Natural killer cell (primary cell): ENCODE results near the gene PCDHGB5. TPM values are rescaled to one million over a fixed set of nuclear protein-coding genes. Genes with fewer than 3 reads are reported as not detected.
"Not testable (repeated sequence)": the region's sequence is repeated elsewhere in the genome, so short reads cannot be mapped to it uniquely, and the experiment has no call there.

Source experiments
- ATAC-seq, 3 donors: fragments of 150-1000 bp in 2 of 3; fragments of 200-7000 bp in 1 of 3; cut with Tn5 transposase; 1 replicate in 1 of 3; 2 replicates in 2 of 3; pipeline ENCODE4 v1.10.0; 2021; ENCODE audit warnings: mild to moderate bottlenecking in 2 of 3, moderate library complexity in 2 of 3
- DNase-seq, 2 donors: peaks; one replicate each; pipeline versions ENCODE4 v3.0.0 to v3.0.0-alpha.2; 2013 to 2021; ENCODE audit warnings: mixed read lengths in 1 of 2
- H3K27ac ChIP-seq: one replicate; pipeline ENCODE4 v1.5.1; 2013; ENCODE audit warnings: mild to moderate bottlenecking, low read length
- H3K27me3 ChIP-seq: one replicate; pipeline ENCODE4 v1.6.1; 2013; ENCODE audit warnings: low read length; ENCODE audit not compliant: control insufficient read depth, insufficient read depth
- H3K36me3 ChIP-seq: one replicate; pipeline ENCODE4 v1.6.1; 2013; ENCODE audit warnings: low read length; ENCODE audit not compliant: control insufficient read depth, insufficient read depth
- H3K4me1 ChIP-seq: one replicate; pipeline ENCODE4 v1.6.1; 2013; ENCODE audit warnings: low read length; ENCODE audit not compliant: control insufficient read depth, insufficient read depth
- H3K4me3 ChIP-seq: one replicate; pipeline ENCODE4 v1.5.1; 2013; ENCODE audit warnings: low read length
- H3K9me3 ChIP-seq: one replicate; pipeline ENCODE4 v1.6.1; 2013; ENCODE audit warnings: low read length; ENCODE audit not compliant: control insufficient read depth, insufficient read depth
- H3K27ac Mint-ChIP-seq, 2 donors: one replicate each; pipeline ENCODE4 v1.8.0; 2022; ENCODE audit warnings: mild to moderate bottlenecking in 2 of 2, mixed read lengths in 2 of 2, moderate library complexity in 1 of 2
- H3K27me3 Mint-ChIP-seq, 2 donors: one replicate each; pipeline ENCODE4 v1.8.0; 2022; ENCODE audit warnings: low read depth in 2 of 2, mixed read lengths in 2 of 2
- H3K36me3 Mint-ChIP-seq: one replicate; pipeline ENCODE4 v1.8.0; 2022; ENCODE audit warnings: mixed read lengths
- H3K4me1 Mint-ChIP-seq, 2 donors: one replicate each; pipeline ENCODE4 v1.8.0; 2022; ENCODE audit warnings: mixed read lengths in 2 of 2
- H3K4me3 Mint-ChIP-seq: one replicate; pipeline ENCODE4 v1.8.0; 2022; ENCODE audit warnings: mild to moderate bottlenecking, moderate library complexity, mixed read lengths
- H3K9me3 Mint-ChIP-seq, 2 donors: one replicate each; pipeline ENCODE4 v1.8.0; 2022; ENCODE audit warnings: mixed read lengths in 2 of 2
- WGBS: methylation state at CpG from one replicate; pipeline ENCODE4 v1.1.7; 2013; ENCODE audit warnings: missing lambda C conversion rate; ENCODE audit not compliant: insufficient coverage; 5-methylcytosine and 5-hydroxymethylcytosine counted together
- intact Hi-C: fragments of 100-400 bp; cut with micrococcal nuclease; formaldehyde crosslinking; loops from one replicate; pipeline ENCODE4 v1.14.2; 2022
- total RNA-seq, 4 donors: library from RNA; stranded (reverse); fragments of 120-200 nt in 1 of 4; gene quantifications; one replicate each; pipeline versions ENCODE4 v1.2.3 to v1.2.4, GENCODE V29; 2013 to 2022
- TF ChIP-seq, protein P1 (sequence below): fragments of 200-600 bp; IDR thresholded peaks from one replicate; pipeline ENCODE4 v1.8.0; 2022; ENCODE audit warnings: antibody characterized with exemption

The PCDHGB5 gene
- total RNA-seq, 3 donors from 2014 or later (not counting 1 experiment from before 2014, with no cell fraction given) = 1.3 to 4.2 (median 3.1) TPM

DNA sequence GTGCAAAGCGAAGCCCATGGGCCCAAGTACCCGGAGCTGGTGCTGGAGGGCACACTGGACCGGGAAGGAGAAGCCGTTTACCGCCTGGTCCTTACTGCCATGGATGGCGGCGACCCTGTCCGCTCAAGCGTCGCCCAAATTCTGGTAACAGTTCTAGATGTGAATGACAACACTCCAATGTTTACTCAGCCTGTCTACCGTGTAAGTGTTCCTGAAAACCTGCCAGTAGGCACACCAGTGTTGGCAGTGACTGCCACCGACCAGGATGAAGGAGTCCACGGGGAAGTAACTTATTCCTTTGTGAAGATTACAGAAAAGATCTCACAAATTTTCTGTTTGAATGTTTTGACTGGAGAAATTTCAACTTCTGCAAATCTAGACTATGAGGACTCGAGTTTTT lies 23.1 kb upstream of the PCDHGB5 start:
- Histone ChIP-seq H3K9me3 (peaks cover 42% of the 10 kb centered on the region), H3K27ac (no peak overlapping the region), H3K4me3 (no peak overlapping the region), H3K27me3 (peaks cover 44% of the 10 kb centered on the region), H3K36me3 (no peaks in the 10 kb centered on the region), H3K4me1 (no peaks in the 10 kb centered on the region)
- WGBS = 61% methylated on average over 14 of the region's 14 CpGs
- Mint-ChIP-seq H3K9me3 (no peaks in the 10 kb centered on the region), H3K27me3 (peaks cover 45 to 62% of the 10 kb centered on the region in 2 donors), H3K4me3 (no peak overlapping the region), H3K4me1 (peaks cover 4 to 7% of the 10 kb centered on the region in 2 donors), H3K27ac (no peak overlapping the region), H3K36me3 (no peaks in the 10 kb centered on the region)
- ATAC-seq (no peak), DNase-seq (no peak)
- TF ChIP-seq, protein P1, sequence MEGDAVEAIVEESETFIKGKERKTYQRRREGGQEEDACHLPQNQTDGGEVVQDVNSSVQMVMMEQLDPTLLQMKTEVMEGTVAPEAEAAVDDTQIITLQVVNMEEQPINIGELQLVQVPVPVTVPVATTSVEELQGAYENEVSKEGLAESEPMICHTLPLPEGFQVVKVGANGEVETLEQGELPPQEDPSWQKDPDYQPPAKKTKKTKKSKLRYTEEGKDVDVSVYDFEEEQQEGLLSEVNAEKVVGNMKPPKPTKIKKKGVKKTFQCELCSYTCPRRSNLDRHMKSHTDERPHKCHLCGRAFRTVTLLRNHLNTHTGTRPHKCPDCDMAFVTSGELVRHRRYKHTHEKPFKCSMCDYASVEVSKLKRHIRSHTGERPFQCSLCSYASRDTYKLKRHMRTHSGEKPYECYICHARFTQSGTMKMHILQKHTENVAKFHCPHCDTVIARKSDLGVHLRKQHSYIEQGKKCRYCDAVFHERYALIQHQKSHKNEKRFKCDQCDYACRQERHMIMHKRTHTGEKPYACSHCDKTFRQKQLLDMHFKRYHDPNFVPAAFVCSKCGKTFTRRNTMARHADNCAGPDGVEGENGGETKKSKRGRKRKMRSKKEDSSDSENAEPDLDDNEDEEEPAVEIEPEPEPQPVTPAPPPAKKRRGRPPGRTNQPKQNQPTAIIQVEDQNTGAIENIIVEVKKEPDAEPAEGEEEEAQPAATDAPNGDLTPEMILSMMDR = no peak
- intact Hi-C loops = no loop called here

GRCh38 chr5:141375444-141376155 lies 22.1 kb upstream of the PCDHGB5 start:
- H3K36me3 Mint-ChIP-seq, DNase-seq, H3K4me3 Mint-ChIP-seq, intact Hi-C loops, H3K27ac ChIP-seq, H3K27ac Mint-ChIP-seq, H3K9me3 Mint-ChIP-seq, ATAC-seq, H3K4me3 ChIP-seq, H3K4me1 ChIP-seq, H3K36me3 ChIP-seq, H3K4me1 Mint-ChIP-seq: not testable (repeated sequence)
- H3K27me3 Mint-ChIP-seq = peaks cover 45 to 60% of the 10 kb centered on the region in 2 donors
- H3K27me3 ChIP-seq = peaks cover 38% of the 10 kb centered on the region
- peaks cover 35% of the 10 kb centered on the region for H3K9me3 ChIP-seq
- WGBS = 54% methylated on average over 36 of the region's 48 CpGs

DNA sequence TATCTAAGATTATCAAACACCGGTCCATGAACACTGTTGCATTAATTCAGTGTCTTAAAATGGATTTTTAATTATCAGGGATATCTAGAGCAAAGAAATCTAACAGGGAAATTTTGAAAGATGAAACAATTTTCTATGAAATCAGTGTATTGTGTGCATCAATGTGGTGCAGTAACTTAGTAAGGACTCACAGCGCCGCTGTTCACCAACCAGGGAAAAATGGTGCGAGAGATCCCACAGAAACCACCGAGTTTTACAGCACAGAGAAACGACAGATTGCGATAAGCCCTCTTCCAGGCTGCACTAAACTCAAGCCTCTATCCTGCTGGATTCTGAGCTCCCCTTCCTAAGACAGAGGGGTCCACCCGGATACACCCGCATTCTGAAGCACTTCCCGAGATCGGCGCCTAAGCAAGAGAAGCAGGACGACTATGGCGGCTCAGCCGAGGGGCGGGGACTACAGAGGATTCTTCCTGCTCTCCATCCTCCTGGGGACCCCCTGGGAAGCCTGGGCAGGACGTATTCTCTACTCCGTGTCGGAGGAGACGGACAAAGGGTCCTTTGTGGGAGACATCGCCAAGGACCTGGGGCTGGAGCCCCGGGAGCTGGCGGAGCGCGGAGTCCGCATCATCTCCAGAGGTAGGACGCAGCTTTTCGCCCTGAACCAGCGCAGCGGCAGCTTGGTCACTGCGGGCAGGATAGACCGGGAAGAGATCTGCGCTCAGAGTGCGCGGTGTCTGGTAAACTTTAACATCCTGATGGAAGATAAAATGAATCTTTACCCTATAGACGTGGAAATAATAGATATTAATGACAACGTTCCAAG lies 15.1 kb upstream of the PCDHGB5 start, which contains the start of gene PCDHGA7:
Gene PCDHGA7 (plus strand): TSS at position 274 of the 826 bp plus-strand sequence. CDS start 158 bp downstream, at position 432.
- intact Hi-C loops = no loop called here
- H3K27ac ChIP-seq = no peak within 1 kb of the TSS
- Mint-ChIP-seq H3K27me3 (peaks cover 63 to 80% of the 10 kb centered on the region in 2 donors), H3K4me1 (peaks cover 0 to 8% of the 10 kb centered on the region in 2 donors), H3K9me3 (peaks cover 0 to 3% of the 10 kb centered on the region in 2 donors), H3K36me3 (no peaks in the 10 kb centered on the region), H3K27ac (no peak within 1 kb of the TSS), H3K4me3 (peak within 1 kb of the TSS; percentile 28)
- peaks cover 4% of the 10 kb centered on the region for H3K4me1 ChIP-seq
- no peaks in the 10 kb centered on the region for H3K36me3 ChIP-seq
- H3K4me3 ChIP-seq = peak within 1 kb of the TSS; percentile 9
- WGBS = 24% methylated on average over 37 of the region's 37 CpGs
- TF ChIP-seq, protein P1 = no peak
- DNase-seq (peak in 1 of 2 donors; percentile 12), ATAC-seq (peak in 2 of 3 donors; percentile 46 to 50)
- peaks cover 26% of the 10 kb centered on the region for H3K9me3 ChIP-seq
- H3K27me3 ChIP-seq = peaks cover 48% of the 10 kb centered on the region

DNA sequence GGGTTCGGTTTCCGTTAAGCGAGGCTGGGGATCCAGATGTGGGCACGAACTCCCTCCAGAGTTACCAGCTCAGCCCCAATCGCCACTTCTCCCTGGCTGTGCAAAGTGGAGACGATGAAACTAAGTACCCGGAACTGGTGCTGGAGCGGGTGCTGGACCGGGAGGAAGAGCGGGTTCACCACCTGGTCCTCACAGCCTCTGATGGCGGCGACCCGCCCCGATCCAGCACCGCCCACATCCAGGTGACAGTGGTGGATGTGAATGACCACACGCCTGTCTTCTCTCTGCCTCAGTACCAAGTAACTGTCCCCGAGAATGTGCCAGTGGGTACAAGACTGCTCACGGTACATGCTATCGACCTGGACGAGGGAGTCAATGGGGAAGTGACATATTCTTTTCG lies 14.4 kb upstream of the PCDHGB5 start:
- peaks cover 65 to 80% of the 10 kb centered on the region in 2 donors for H3K27me3 Mint-ChIP-seq
- no peaks in the 10 kb centered on the region for H3K36me3 ChIP-seq
- ATAC-seq (no peak), DNase-seq (no peak)
- no peak overlapping the region for H3K27ac Mint-ChIP-seq
- H3K4me3 ChIP-seq = no peak overlapping the region
- 43% methylated on average over 21 of the region's 21 CpGs for WGBS
- H3K4me1 ChIP-seq = peaks cover 4% of the 10 kb centered on the region
- no peak overlapping the region for H3K27ac ChIP-seq
- peaks cover 0 to 8% of the 10 kb centered on the region in 2 donors for H3K4me1 Mint-ChIP-seq
- H3K4me3 Mint-ChIP-seq = no peak overlapping the region
- peaks cover 50% of the 10 kb centered on the region for H3K27me3 ChIP-seq
- H3K9me3 Mint-ChIP-seq = peaks cover 0 to 3% of the 10 kb centered on the region in 2 donors
- H3K9me3 ChIP-seq = peaks cover 27% of the 10 kb centered on the region
- TF ChIP-seq, protein P1 = no peak
- no peaks in the 10 kb centered on the region for H3K36me3 Mint-ChIP-seq
- intact Hi-C loops = no loop called here
